Transverse colon (tissue), 4 donors: ENCODE data around the gene TMEM45A. TPM values are rescaled to one million over a fixed set of nuclear protein-coding genes. Genes with fewer than 3 reads are reported as not detected.
"Not testable (repeated sequence)": the region's sequence is repeated elsewhere in the genome, so short reads cannot be mapped to it uniquely, and the experiment has no call there.

Source experiments
- DNase-seq: peaks from one replicate; pipeline ENCODE4 v3.0.0-alpha.2; 2019
- H3K27ac ChIP-seq, 4 donors: fragments of 200-600 bp; sonication (generic); 2 replicates each; pipeline ENCODE4 v1.5.1; 2016 to 2018; ENCODE audit warnings: inconsistent platforms in 4 of 4
- H3K27me3 ChIP-seq: fragments of 200-600 bp; sonication (generic); 2 replicates; pipeline ENCODE4 v1.5.1; 2017; ENCODE audit warnings: inconsistent platforms
- H3K36me3 ChIP-seq, 4 donors: fragments of 200-600 bp; sonication (generic); 2 replicates each; pipeline ENCODE4 v1.5.1; 2017 to 2019; ENCODE audit warnings: inconsistent platforms in 4 of 4
- H3K4me1 ChIP-seq, 4 donors: fragments of 200-600 bp; sonication (generic); 2 replicates each; pipeline ENCODE4 v1.5.1; 2017 to 2020; ENCODE audit warnings: inconsistent platforms in 4 of 4
- H3K4me3 ChIP-seq, 4 donors: fragments of 200-600 bp; sonication (generic); 1 replicate in 1 of 4; 2 replicates in 3 of 4; pipeline versions ENCODE4 v1.5.1 to v1.6.1; 2017 to 2019; ENCODE audit warnings: inconsistent platforms in 4 of 4
- H3K9me3 ChIP-seq, 2 donors: fragments of 200-600 bp; sonication (generic); 2 replicates each; pipeline ENCODE4 v1.5.1; 2017 to 2019; ENCODE audit warnings: inconsistent platforms in 2 of 2
- CTCF ChIP-seq, 5 experiments: fragments of 200-600 bp in 3 of 5; fragments of 450-650 bp in 2 of 5; sonication (generic) in 3 of 5; IDR thresholded peaks; 1 replicate in 2 of 5; 2 replicates in 3 of 5; pipeline ENCODE4 v1.5.1; 2016 to 2017; ENCODE audit warnings: antibody characterized with exemption in 5 of 5, inconsistent platforms in 3 of 5, mild to moderate bottlenecking in 2 of 5, moderate library complexity in 1 of 5
- EP300 ChIP-seq: sonication (generic); formaldehyde crosslinking; IDR thresholded peaks from one replicate; pipeline ENCODE4 v1.6.1; 2017; ENCODE audit warnings: antibody characterized with exemption, low read depth
- POLR2A ChIP-seq: fragments of 450-650 bp; IDR thresholded peaks from one replicate; pipeline ENCODE4 v1.6.1; 2016; ENCODE audit warnings: antibody characterized with exemption, mild to moderate bottlenecking, moderate library complexity
- POLR2AphosphoS5 ChIP-seq, 3 donors: sonication (generic); formaldehyde crosslinking; IDR thresholded peaks; one replicate each; pipeline ENCODE4 v1.6.1; 2016; ENCODE audit warnings: antibody characterized with exemption in 3 of 3
- WGBS, 2 donors: methylation state at CpG; one replicate each; pipeline ENCODE4 v1.1.5; 2018; ENCODE audit warnings: low coverage in 1 of 2; 5-methylcytosine and 5-hydroxymethylcytosine counted together
- in situ Hi-C, 4 donors: fragments of 200-750 bp; cut with MboI; loops; one replicate each; pipeline versions ENCODE4 v1.15.0 to v1.15.1; 2017; ENCODE audit warnings: low sequenced_read_pairs in 3 of 4, low pct_ligation_motif_present in 1 of 4, low pct_unique_long_range_greater_than_20kb in 1 of 4
- intact Hi-C: fragments of 100-400 bp; cut with DNase I; formaldehyde crosslinking; loops from one replicate; pipeline ENCODE4 v1.15.1; 2023; ENCODE audit warnings: low total_unique reads
- total RNA-seq, 4 donors: library from RNA; depleted of rRNA; stranded (reverse); fragments of >200 nt; gene quantifications; one replicate each; pipeline ENCODE4 v1.1.0, GENCODE V29; 2016

TMEM45A gene
- total RNA-seq, 4 donors from 2014 or later, result 0.60 to 4.1 (median 1.5) TPM

GRCh38 chr3:100499651-100500050, 7.2 kb downstream of the TMEM45A start:
- intact Hi-C loops, result no loop called here
- WGBS, 2 donors, result 73 to 90% methylated on average over 4 of the region's 4 CpGs
- DNase-seq, result no peak
- Histone ChIP-seq H3K36me3 (no peaks in the 10 kb centered on the region), H3K27me3 (no peaks in the 10 kb centered on the region), H3K4me1 (no peaks in the 10 kb centered on the region), H3K9me3 (no peaks in the 10 kb centered on the region), H3K27ac (no peak overlapping the region), H3K4me3 (no peak overlapping the region)
- no peak for TF ChIP-seq EP300
- no peak for TF ChIP-seq POLR2AphosphoS5 (IDR thresholded peaks at IDR 0.05)
- no peak for TF ChIP-seq POLR2A
- no peak for TF ChIP-seq CTCF (IDR thresholded peaks at IDR 0.05)
- in situ Hi-C loops, result no loop called here

- Histone ChIP-seq H3K27ac (no peak overlapping the region), H3K9me3 (no peaks in the 10 kb centered on the region), H3K36me3 (no peaks in the 10 kb centered on the region), H3K4me1 (no peaks in the 10 kb centered on the region), H3K4me3 (no peak overlapping the region), H3K27me3 (no peaks in the 10 kb centered on the region)
- in situ Hi-C loops (no loop called here), intact Hi-C loops (no loop called here)
- no peak for TF ChIP-seq CTCF (IDR thresholded peaks at IDR 0.05)
- no peak for TF ChIP-seq EP300
- no peak for TF ChIP-seq POLR2AphosphoS5 (IDR thresholded peaks at IDR 0.05)
- TF ChIP-seq POLR2A, result no peak
- no peak for DNase-seq
- 85 to 100% methylated on average over 3 to 8 of the region's 8 CpGs for WGBS, 2 donors
These were observed 8.0 kb downstream of the TMEM45A start for GRCh38 chr3:100500320-100500880.

- TF ChIP-seq CTCF (IDR thresholded peaks at IDR 0.05), result no peak
- no peak for TF ChIP-seq EP300
- TF ChIP-seq POLR2A, result no peak
- TF ChIP-seq POLR2AphosphoS5 (IDR thresholded peaks at IDR 0.05), result no peak
- H3K4me1 ChIP-seq, result no peaks in the 10 kb centered on the region
- no peaks in the 10 kb centered on the region for H3K27me3 ChIP-seq
- in situ Hi-C loops (no loop called here), intact Hi-C loops (no loop called here)
- WGBS, 2 donors, result 83 to 91% methylated on average over 1 of the region's 1 CpG
- H3K27ac ChIP-seq, result no peak overlapping the region
- H3K9me3 ChIP-seq, result no peaks in the 10 kb centered on the region
- no peak for DNase-seq
- H3K4me3 ChIP-seq, result no peak overlapping the region
- no peaks in the 10 kb centered on the region for H3K36me3 ChIP-seq
These were observed 11.0 kb downstream of the TMEM45A start for GRCh38 chr3:100503448-100503847.

- no peak for TF ChIP-seq CTCF (IDR thresholded peaks at IDR 0.05)
- no peak for TF ChIP-seq POLR2AphosphoS5 (IDR thresholded peaks at IDR 0.05)
- no peak for TF ChIP-seq POLR2A
- no peak for TF ChIP-seq EP300
- in situ Hi-C loops, result no loop called here
- Histone ChIP-seq H3K9me3 (no peaks in the 10 kb centered on the region), H3K27ac (no peak overlapping the region), H3K36me3 (no peaks in the 10 kb centered on the region), H3K4me3 (no peak overlapping the region), H3K27me3 (no peaks in the 10 kb centered on the region), H3K4me1 (no peaks in the 10 kb centered on the region)
- DNase-seq, result no peak
- intact Hi-C loops, result no loop called here
- WGBS, 2 donors, result 92% methylated on average over 2 of the region's 2 CpGs
These were observed 13.9 kb downstream of the TMEM45A start for GRCh38 chr3:100506355-100506754.

- 99% methylated on average over 11 of the region's 15 CpGs; no CpG with 5 or more reads in 1 of the 2 donors for WGBS, 2 donors
- H3K9me3 ChIP-seq, H3K27me3 ChIP-seq, intact Hi-C loops, H3K4me3 ChIP-seq, in situ Hi-C loops, H3K4me1 ChIP-seq, H3K27ac ChIP-seq, DNase-seq, H3K36me3 ChIP-seq: not testable (repeated sequence)
These were observed 17.4 kb downstream of the TMEM45A start for GRCh38 chr3:100509818-100510217.
